GM12878 (cell line): Measurements from ENCODE around the gene BICRA. TPM values are rescaled to one million over a fixed set of nuclear protein-coding genes. Genes with fewer than 3 reads are reported as not detected.

Experiments used
- ATAC-seq: fragments of 200-7000 bp; cut with Tn5 transposase; 3 replicates; pipeline ENCODE4 v1.9.1; 2020; ENCODE audit warnings: mild to moderate bottlenecking, moderate library complexity
- BruUV-seq: library from RNA; stranded (reverse); fragments of 400-500 nt; replicated peaks from 2 replicates; lab custom pipeline; 2021; lab: Mats Ljungman, UMichigan
- CTCF ChIA-PET: fragments of 300-600 bp; sonication (Branson Sonifier 250); formaldehyde crosslinking; extraction: SDS; loops from one replicate; lab custom pipeline; 2021; ENCODE audit warnings: inconsistent platforms; lab: Yijun Ruan, JAX
- POLR2A ChIA-PET: fragments of 350-600 bp; formaldehyde crosslinking; extraction: SDS; loops from one replicate; lab custom pipeline; 2021; ENCODE audit warnings: inconsistent platforms; lab: Charles Lee
- RAD21 ChIA-PET: fragments of 300-600 bp; sonication (Branson Sonifier 250); formaldehyde crosslinking; loops from one replicate; lab custom pipeline; 2023; ENCODE audit warnings: antibody characterized with exemption; ENCODE audit not compliant: unreplicated experiment; lab: Charles Lee
- SMC1A ChIA-PET: fragments of 300-600 bp; sonication (Branson Sonifier 250); formaldehyde crosslinking; loops from one replicate; lab custom pipeline; 2023; ENCODE audit not compliant: unreplicated experiment, uncharacterized antibody; lab: Charles Lee
- DNase-seq: peaks from one replicate; pipeline ENCODE4 v3.0.0-alpha.2; 2011; ENCODE audit warnings: low read depth, low spot score
- FAIRE-seq: peaks from 3 replicates; lab custom pipeline; 2011; peaks lifted over from hg19 to GRCh38; lab: Jason Lieb, UNC
- H2AFZ ChIP-seq: 2 replicates; pipeline ENCODE4 v1.6.0; 2011; ENCODE audit warnings: low read depth, low read length, control low read depth; ENCODE audit not compliant: control insufficient read depth
- H3K27ac ChIP-seq: 2 replicates; pipeline ENCODE4 v1.5.1; 2011; ENCODE audit warnings: control low read depth; ENCODE audit not compliant: control insufficient read depth, insufficient read depth
- H3K27me3 ChIP-seq, 2 experiments: replicated peaks in 1 of 2; 2 replicates each; pipeline versions ENCODE4 v1.6.0 to v1.6.1; 2011; ENCODE audit warnings: low read length in 1 of 2; ENCODE audit not compliant: control insufficient read depth in 2 of 2, insufficient read depth in 2 of 2
- H3K36me3 ChIP-seq, 2 experiments: 2 replicates each; pipeline ENCODE4 v1.5.1; 2011; ENCODE audit warnings: low read length in 1 of 2; ENCODE audit not compliant: control insufficient read depth in 2 of 2, insufficient read depth in 2 of 2
- H3K4me1 ChIP-seq: 2 replicates; pipeline ENCODE4 v1.6.1; 2011; ENCODE audit warnings: mild to moderate bottlenecking, low read length, moderate library complexity, mixed read lengths; ENCODE audit not compliant: control insufficient read depth, insufficient read depth
- H3K4me2 ChIP-seq: 2 replicates; pipeline ENCODE4 v1.6.0; 2011; ENCODE audit warnings: control low read depth; ENCODE audit not compliant: control insufficient read depth, insufficient read depth
- H3K4me3 ChIP-seq: fragments of 200-600 bp; sonication (generic); 2 replicates; pipeline ENCODE4 v1.5.1; 2016
- H3K79me2 ChIP-seq: 2 replicates; pipeline ENCODE4 v1.6.0; 2011; ENCODE audit warnings: low read length; ENCODE audit not compliant: control insufficient read depth, insufficient read depth
- H3K9ac ChIP-seq: 2 replicates; pipeline ENCODE4 v1.8.0; 2011; ENCODE audit warnings: low read length, control low read depth, mixed read lengths; ENCODE audit not compliant: control insufficient read depth, insufficient read depth
- H3K9me3 ChIP-seq: replicated peaks from 3 replicates; pipeline ENCODE4 v1.5.1; 2011; ENCODE audit warnings: mild to moderate bottlenecking, low read length; ENCODE audit not compliant: control insufficient read depth, insufficient read depth
- H4K20me1 ChIP-seq: 2 replicates; pipeline ENCODE4 v1.6.0; 2011; ENCODE audit not compliant: control insufficient read depth, insufficient read depth
- CHD1 ChIP-seq: IDR thresholded peaks from 2 replicates; pipeline ENCODE4 v1.6.1; 2012; ENCODE audit warnings: low read depth, low read length, improper control_type of control experiment
- IKZF1 ChIP-seq: fragments of 450-650 bp; conservative IDR thresholded peaks from 2 replicates; pipeline ENCODE4 v1.6.1; 2017; ENCODE audit warnings: antibody characterized with exemption, mild to moderate bottlenecking
- JUND ChIP-seq: IDR thresholded peaks from 2 replicates; pipeline ENCODE4 v1.6.1; 2012; ENCODE audit warnings: low read depth, mild to moderate bottlenecking, low read length, improper control_type of control experiment, moderate library complexity
- POLR2AphosphoS2 ChIP-seq: IDR thresholded peaks from 2 replicates; pipeline ENCODE4 v1.6.1; 2011; ENCODE audit warnings: low read depth, mild to moderate bottlenecking, low read length, improper control_type of control experiment, moderate library complexity
- PRDM15 ChIP-seq: fragments of 450-650 bp; formaldehyde crosslinking; IDR thresholded peaks from 2 replicates; pipeline ENCODE4 v1.4.0; 2020; ENCODE audit warnings: mild to moderate bottlenecking, moderate library complexity
- RB1 ChIP-seq: fragments of 450-650 bp; formaldehyde crosslinking; IDR thresholded peaks from 2 replicates; pipeline ENCODE4 v1.6.1; 2017; ENCODE audit warnings: mild to moderate bottlenecking, borderline replicate concordance
- SIN3A ChIP-seq: IDR thresholded peaks from 2 replicates; pipeline ENCODE4 v1.6.1; 2012; ENCODE audit warnings: low read depth, low read length, improper control_type of control experiment
- WGBS: methylation state at CpG from one replicate; pipeline ENCODE4 v1.1.6; 2016; ENCODE audit warnings: low lambda C conversion rate; ENCODE audit not compliant: insufficient replicate concordance, insufficient coverage; ENCODE audit errors: missing lambda C conversion rate; 5-methylcytosine and 5-hydroxymethylcytosine counted together
- in situ Hi-C: fragments of 300-500 bp; cut with MboI; formaldehyde crosslinking; loops from 9 replicates; pipeline ENCODE4 v1.14.3; 2018; ENCODE audit warnings: mixed read lengths
- intact Hi-C: fragments of 100-400 bp; cut with micrococcal nuclease; formaldehyde crosslinking; loops from one replicate; pipeline ENCODE4 v1.14.2; 2022; ENCODE audit not compliant: unreplicated experiment
- polyA plus RNA-seq, 11 experiments: library from polyadenylated mRNA; depleted of rRNA in 4 of 11; unstranded in 6 of 11; stranded (reverse) in 5 of 11; fragments of >200 nt; fragmentation: Nextera tagmentation in 4 of 11; fragmentation: Illumina TruSeq in 1 of 11; extraction: Ambion mirVana in 4 of 11; extraction: Trizol in 1 of 11; gene quantifications; 1 replicate in 1 of 11; 2 replicates in 10 of 11; pipeline versions ENCODE4 v1.2.1 to v1.2.3, GENCODE V29; 2011 to 2016; ENCODE audit warnings: inconsistent platforms in 2 of 11, missing spikeins in 2 of 11, low read depth in 1 of 11
- total RNA-seq, 4 experiments: library from RNA; depleted of rRNA in 3 of 4; stranded (reverse); fragments of >200 nt in 3 of 4; fragmentation: Illumina TruSeq in 1 of 4; extraction: Trizol in 1 of 4; gene quantifications; 2 replicates each; pipeline versions ENCODE4 v1.2.1 to v1.2.3, GENCODE V29; 2013 to 2021
- TF ChIP-seq, protein P1 (sequence below): IDR thresholded peaks from 2 replicates; pipeline ENCODE4 v1.6.1; 2012; ENCODE audit warnings: mild to moderate bottlenecking, low read depth, low read length
- TF ChIP-seq, protein P2 (sequence below): fragments of 450-650 bp; IDR thresholded peaks from 2 replicates; pipeline ENCODE4 v1.6.1; 2014; ENCODE audit warnings: mild to moderate bottlenecking

The BICRA gene
- total and polyA plus RNA-seq, 10 of the 15 experiments (the other 5 are each of a cell fraction or from before 2014, with no cell fraction given) = 0.11 to 15.3 (median 1.3) TPM

DNA sequence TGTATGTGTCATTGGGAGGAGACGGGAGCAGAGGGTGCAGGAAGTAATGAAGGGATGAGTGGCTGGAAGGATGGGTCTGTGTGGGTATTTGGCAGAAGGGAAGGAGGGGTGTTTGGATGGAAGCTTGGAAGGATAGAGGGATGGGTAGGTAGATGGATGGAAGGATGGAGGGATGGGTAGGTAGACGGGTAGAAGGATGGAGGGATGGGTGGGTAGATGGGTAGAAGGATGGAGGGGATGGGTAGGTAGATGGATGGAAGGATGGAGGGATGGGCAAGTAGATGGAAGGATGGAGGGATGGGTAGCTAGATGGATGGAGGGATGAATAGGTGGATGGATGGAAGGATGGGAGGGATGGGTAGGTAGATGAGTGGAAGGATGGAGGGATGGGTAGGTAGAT is 62.6 kb downstream of the BICRA start:
- ATAC-seq = no peak
- intact Hi-C loops (no loop called here), in situ Hi-C loops (no loop called here)
- peaks cover 2 to 8% of the 10 kb centered on the region in 2 experiments; a peak in 3 of 4 replicates for H3K36me3 ChIP-seq
- 100% methylated on average over 2 of the region's 2 CpGs for WGBS
- no peak overlapping the region for H3K4me2 ChIP-seq
- RAD21 ChIA-PET = no interaction called here
- H3K27ac ChIP-seq = no peak overlapping the region
- SMC1A ChIA-PET = no interaction called here
- no peak overlapping the region for H3K4me3 ChIP-seq
- DNase-seq = no peak
- H3K27me3 ChIP-seq = no peaks in the 10 kb centered on the region
- TF ChIP-seq IKZF1 (no peak), JUND (no peak), POLR2AphosphoS2 (no peak), SIN3A (no peak), RB1 (no peak), PRDM15 (CRISPR knock-in tag) (no peak), CHD1 (no peak)
- TF ChIP-seq, protein P1, sequence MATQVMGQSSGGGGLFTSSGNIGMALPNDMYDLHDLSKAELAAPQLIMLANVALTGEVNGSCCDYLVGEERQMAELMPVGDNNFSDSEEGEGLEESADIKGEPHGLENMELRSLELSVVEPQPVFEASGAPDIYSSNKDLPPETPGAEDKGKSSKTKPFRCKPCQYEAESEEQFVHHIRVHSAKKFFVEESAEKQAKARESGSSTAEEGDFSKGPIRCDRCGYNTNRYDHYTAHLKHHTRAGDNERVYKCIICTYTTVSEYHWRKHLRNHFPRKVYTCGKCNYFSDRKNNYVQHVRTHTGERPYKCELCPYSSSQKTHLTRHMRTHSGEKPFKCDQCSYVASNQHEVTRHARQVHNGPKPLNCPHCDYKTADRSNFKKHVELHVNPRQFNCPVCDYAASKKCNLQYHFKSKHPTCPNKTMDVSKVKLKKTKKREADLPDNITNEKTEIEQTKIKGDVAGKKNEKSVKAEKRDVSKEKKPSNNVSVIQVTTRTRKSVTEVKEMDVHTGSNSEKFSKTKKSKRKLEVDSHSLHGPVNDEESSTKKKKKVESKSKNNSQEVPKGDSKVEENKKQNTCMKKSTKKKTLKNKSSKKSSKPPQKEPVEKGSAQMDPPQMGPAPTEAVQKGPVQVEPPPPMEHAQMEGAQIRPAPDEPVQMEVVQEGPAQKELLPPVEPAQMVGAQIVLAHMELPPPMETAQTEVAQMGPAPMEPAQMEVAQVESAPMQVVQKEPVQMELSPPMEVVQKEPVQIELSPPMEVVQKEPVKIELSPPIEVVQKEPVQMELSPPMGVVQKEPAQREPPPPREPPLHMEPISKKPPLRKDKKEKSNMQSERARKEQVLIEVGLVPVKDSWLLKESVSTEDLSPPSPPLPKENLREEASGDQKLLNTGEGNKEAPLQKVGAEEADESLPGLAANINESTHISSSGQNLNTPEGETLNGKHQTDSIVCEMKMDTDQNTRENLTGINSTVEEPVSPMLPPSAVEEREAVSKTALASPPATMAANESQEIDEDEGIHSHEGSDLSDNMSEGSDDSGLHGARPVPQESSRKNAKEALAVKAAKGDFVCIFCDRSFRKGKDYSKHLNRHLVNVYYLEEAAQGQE = no peak
- TF ChIP-seq, protein P2, sequence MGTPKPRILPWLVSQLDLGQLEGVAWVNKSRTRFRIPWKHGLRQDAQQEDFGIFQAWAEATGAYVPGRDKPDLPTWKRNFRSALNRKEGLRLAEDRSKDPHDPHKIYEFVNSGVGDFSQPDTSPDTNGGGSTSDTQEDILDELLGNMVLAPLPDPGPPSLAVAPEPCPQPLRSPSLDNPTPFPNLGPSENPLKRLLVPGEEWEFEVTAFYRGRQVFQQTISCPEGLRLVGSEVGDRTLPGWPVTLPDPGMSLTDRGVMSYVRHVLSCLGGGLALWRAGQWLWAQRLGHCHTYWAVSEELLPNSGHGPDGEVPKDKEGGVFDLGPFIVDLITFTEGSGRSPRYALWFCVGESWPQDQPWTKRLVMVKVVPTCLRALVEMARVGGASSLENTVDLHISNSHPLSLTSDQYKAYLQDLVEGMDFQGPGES = no peak
- TF ChIP-seq, all 136 proteins: peak for 0
- Histone ChIP-seq H3K9me3 (no peaks in the 10 kb centered on the region), H4K20me1 (no peaks in the 10 kb centered on the region), H3K4me1 (no peaks in the 10 kb centered on the region), H2AFZ (no peak overlapping the region), H3K79me2 (no peaks in the 10 kb centered on the region), H3K9ac (no peak overlapping the region)
- ChIA-PET POLR2A (no interaction called here), CTCF (no interaction called here)
- BruUV-seq = no TSS peak
- no peak for FAIRE-seq
